ENCODE data around the gene ABCC4.
"Not testable (repeated sequence)": the region's sequence is repeated elsewhere in the genome, so short reads cannot be mapped to it uniquely, and the experiment has no call there.

The ABCC4 gene

GRCh38 chr13:95226476-95226875, 74.8 kb downstream of the ABCC4 start:
- no peak for DNase-seq

- no peak for DNase-seq
Observed at GRCh38 chr13:95226050-95226449, 75.2 kb downstream of the ABCC4 start.

GRCh38 chr13:95224064-95224463, 77.2 kb downstream of the ABCC4 start:
- DNase-seq = no peak

- DNase-seq = no peak
Observed at GRCh38 chr13:95222733-95223018, 78.6 kb downstream of the ABCC4 start.

- DNase-seq = no peak
Observed at GRCh38 chr13:95221971-95222732, 79.1 kb downstream of the ABCC4 start.

GRCh38 chr13:95220611-95221010, 80.6 kb downstream of the ABCC4 start:
- no peak for DNase-seq

- DNase-seq = no peak
Observed at GRCh38 chr13:95217920-95218830, 83.1 kb downstream of the ABCC4 start.

- no peak for DNase-seq
Observed at GRCh38 chr13:95216182-95216581, 85.1 kb downstream of the ABCC4 start.

GRCh38 chr13:95212983-95213850, 88.0 kb downstream of the ABCC4 start:
- DNase-seq = no peak

GRCh38 chr13:95209109-95209508, 92.1 kb downstream of the ABCC4 start:
- no peak for DNase-seq

GRCh38 chr13:95207769-95208366, 93.4 kb downstream of the ABCC4 start:
- no peak for DNase-seq

GRCh38 chr13:95206116-95206515, 95.1 kb downstream of the ABCC4 start:
- no peak for DNase-seq

GRCh38 chr13:95204231-95204765, 97.0 kb downstream of the ABCC4 start:
- DNase-seq = no peak

- DNase-seq = no peak
Observed at GRCh38 chr13:95201814-95202651, 99.2 kb downstream of the ABCC4 start.

- not testable (repeated sequence) for DNase-seq
Observed at GRCh38 chr13:95200386-95200957, 100.8 kb downstream of the ABCC4 start.

GRCh38 chr13:95199896-95200295, 101.4 kb downstream of the ABCC4 start:
- DNase-seq = no peak

- not testable (repeated sequence) for DNase-seq
Observed at GRCh38 chr13:95198606-95199005, 102.6 kb downstream of the ABCC4 start.

GRCh38 chr13:95197548-95197947, 103.7 kb downstream of the ABCC4 start:
- no peak for DNase-seq

GRCh38 chr13:95195146-95195545, 106.1 kb downstream of the ABCC4 start:
- no peak for DNase-seq

GRCh38 chr13:95193509-95194230, 107.6 kb downstream of the ABCC4 start:
- DNase-seq = no peak
